GOT3 (cell line): ENCODE measurements around the gene FRMD4A.
"Not testable (repeated sequence)": the region's sequence is repeated elsewhere in the genome, so short reads cannot be mapped to it uniquely, and the experiment has no call there.

Source experiments
- DNase-seq: peaks from one replicate; lab custom pipeline; 2025; ENCODE audit warnings: mixed read lengths; lab: John Stamatoyannopoulos, UW

FRMD4A gene

GRCh38 chr10:13851906-13852305, 478.8 kb downstream of the FRMD4A start:
- no peak for DNase-seq

GRCh38 chr10:13848520-13849445, 481.9 kb downstream of the FRMD4A start:
- no peak for DNase-seq

- no peak for DNase-seq
Measured at GRCh38 chr10:13847201-13847631, 483.5 kb downstream of the FRMD4A start.

- DNase-seq, result no peak
Measured at GRCh38 chr10:13845897-13846296, 484.8 kb downstream of the FRMD4A start.

- DNase-seq, result no peak
Measured at GRCh38 chr10:13844651-13845050, 486.1 kb downstream of the FRMD4A start.

- DNase-seq, result no peak
Measured at GRCh38 chr10:13842117-13842516, 488.6 kb downstream of the FRMD4A start.

GRCh38 chr10:13840036-13840435, 490.7 kb downstream of the FRMD4A start:
- DNase-seq, result no peak

- DNase-seq, result peak; percentile 4
Measured at GRCh38 chr10:13839430-13839990, 491.2 kb downstream of the FRMD4A start.

GRCh38 chr10:13839030-13839429, 491.7 kb downstream of the FRMD4A start:
- no peak for DNase-seq

GRCh38 chr10:13837966-13838365, 492.8 kb downstream of the FRMD4A start:
- no peak for DNase-seq

GRCh38 chr10:13834581-13835286, 496.0 kb downstream of the FRMD4A start:
- no peak for DNase-seq

- DNase-seq, result no peak
Measured at GRCh38 chr10:13831711-13832141, 499.0 kb downstream of the FRMD4A start.

GRCh38 chr10:13830385-13830784, 500.3 kb downstream of the FRMD4A start:
- no peak for DNase-seq

GRCh38 chr10:13829790-13830189, 500.9 kb downstream of the FRMD4A start:
- DNase-seq, result no peak

GRCh38 chr10:13828284-13828683, 502.4 kb downstream of the FRMD4A start:
- DNase-seq, result not testable (repeated sequence)

- no peak for DNase-seq
Measured at GRCh38 chr10:13827076-13827797, 503.5 kb downstream of the FRMD4A start.

- no peak for DNase-seq
Measured at GRCh38 chr10:13823709-13824405, 506.9 kb downstream of the FRMD4A start.

GRCh38 chr10:13823096-13823708, 507.5 kb downstream of the FRMD4A start:
- no peak for DNase-seq

GRCh38 chr10:13822490-13822889, 508.2 kb downstream of the FRMD4A start:
- no peak for DNase-seq

- DNase-seq, result no peak
Measured at GRCh38 chr10:13820964-13821337, 509.8 kb downstream of the FRMD4A start.
